Measurements from ENCODE around the gene SLC22A14. TPM values are rescaled to one million over a fixed set of nuclear protein-coding genes. Genes with fewer than 3 reads are reported as not detected.

Gene SLC22A14
- total RNA-seq, 1 donor from 2014 or later: not detected

DNA sequence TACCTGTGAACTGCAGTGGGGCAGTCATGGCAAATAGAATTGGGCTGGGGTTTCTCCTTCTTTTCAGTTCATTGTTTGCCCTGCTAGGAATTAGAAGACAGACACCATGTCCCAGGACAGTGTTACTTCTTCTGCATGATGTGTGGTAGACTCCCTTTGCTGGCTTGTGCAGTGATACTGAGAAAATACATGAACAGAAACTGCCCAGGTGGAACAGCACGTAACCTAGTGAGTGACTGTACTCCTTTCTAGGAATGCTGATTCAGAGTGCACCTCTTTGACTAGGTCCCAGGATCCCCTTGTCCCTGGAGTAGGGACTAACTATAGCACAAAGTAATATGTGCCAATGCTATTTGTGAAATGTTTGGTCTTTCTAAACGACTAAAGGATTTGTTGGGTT lies 27.2 kb upstream of the SLC22A14 start:
- H3K4me2 ChIP-seq: no peak overlapping the region
- H3K27ac ChIP-seq: no peak overlapping the region
- H3K4me1 Mint-ChIP-seq: peaks cover 3% of the 10 kb centered on the region
- peaks cover 13% of the 10 kb centered on the region for H3K36me3 Mint-ChIP-seq
- H3K9me3 ChIP-seq (ENCODE audit: low read depth): no peaks in the 10 kb centered on the region
- H3K36me3 ChIP-seq: peaks cover 2% of the 10 kb centered on the region
- H3K4me3 ChIP-seq: no peak overlapping the region
- no peak overlapping the region for H2AFZ ChIP-seq (replicated peaks)
- no peaks in the 10 kb centered on the region for H3K79me2 ChIP-seq (ENCODE audit: low read depth)
- no peak for TF ChIP-seq EZH2 (IDR thresholded peaks at IDR 0.05)
- TF ChIP-seq, protein P1, sequence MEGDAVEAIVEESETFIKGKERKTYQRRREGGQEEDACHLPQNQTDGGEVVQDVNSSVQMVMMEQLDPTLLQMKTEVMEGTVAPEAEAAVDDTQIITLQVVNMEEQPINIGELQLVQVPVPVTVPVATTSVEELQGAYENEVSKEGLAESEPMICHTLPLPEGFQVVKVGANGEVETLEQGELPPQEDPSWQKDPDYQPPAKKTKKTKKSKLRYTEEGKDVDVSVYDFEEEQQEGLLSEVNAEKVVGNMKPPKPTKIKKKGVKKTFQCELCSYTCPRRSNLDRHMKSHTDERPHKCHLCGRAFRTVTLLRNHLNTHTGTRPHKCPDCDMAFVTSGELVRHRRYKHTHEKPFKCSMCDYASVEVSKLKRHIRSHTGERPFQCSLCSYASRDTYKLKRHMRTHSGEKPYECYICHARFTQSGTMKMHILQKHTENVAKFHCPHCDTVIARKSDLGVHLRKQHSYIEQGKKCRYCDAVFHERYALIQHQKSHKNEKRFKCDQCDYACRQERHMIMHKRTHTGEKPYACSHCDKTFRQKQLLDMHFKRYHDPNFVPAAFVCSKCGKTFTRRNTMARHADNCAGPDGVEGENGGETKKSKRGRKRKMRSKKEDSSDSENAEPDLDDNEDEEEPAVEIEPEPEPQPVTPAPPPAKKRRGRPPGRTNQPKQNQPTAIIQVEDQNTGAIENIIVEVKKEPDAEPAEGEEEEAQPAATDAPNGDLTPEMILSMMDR (IDR thresholded peaks at IDR 0.05): no peak
- no peak for TF ChIP-seq EZH2phosphoT487 (IDR thresholded peaks at IDR 0.05)
- no peaks in the 10 kb centered on the region for H3K27me3 ChIP-seq
- no peaks in the 10 kb centered on the region for H3K4me1 ChIP-seq
- H3K9me3 Mint-ChIP-seq: no peaks in the 10 kb centered on the region
- H3K9ac ChIP-seq: no peak overlapping the region
- no peaks in the 10 kb centered on the region for H3F3A ChIP-seq (ENCODE audit: low read depth)
- H3K4me3 Mint-ChIP-seq: no peak overlapping the region
- no peaks in the 10 kb centered on the region for H3K27me3 Mint-ChIP-seq (ENCODE audit: insufficient read depth, low read depth)
- no peak for DNase-seq (ENCODE audit: low spot score)
- H3K27ac Mint-ChIP-seq: no peak overlapping the region
- peaks cover 4% of the 10 kb centered on the region for H4K20me1 ChIP-seq (ENCODE audit: low read depth)

DNA sequence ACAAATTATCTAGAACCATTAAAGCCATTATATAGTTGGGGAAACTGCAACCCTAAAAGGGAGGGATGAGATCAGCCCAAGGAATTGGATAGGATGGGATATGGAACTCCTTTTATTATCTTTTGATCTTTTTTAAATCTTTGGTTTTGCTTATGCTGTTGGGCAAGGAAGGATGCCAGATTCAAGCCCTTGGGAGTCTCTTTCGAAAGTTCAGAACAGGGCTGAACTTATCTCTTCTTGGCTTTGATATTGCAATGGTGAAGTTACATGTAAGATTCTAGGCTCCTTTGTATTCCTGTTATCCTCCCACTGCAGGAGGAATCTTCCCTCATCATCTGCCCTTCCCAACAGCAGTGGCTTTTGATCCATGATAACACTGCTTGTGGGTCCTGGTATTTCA lies 26.5 kb upstream of the SLC22A14 start:
- no peak for DNase-seq (ENCODE audit: low spot score)
- H3K4me1 Mint-ChIP-seq: peaks cover 3% of the 10 kb centered on the region
- TF ChIP-seq EZH2phosphoT487 (IDR thresholded peaks at IDR 0.05) (no peak), EZH2 (IDR thresholded peaks at IDR 0.05) (no peak)
- TF ChIP-seq, protein P1 (IDR thresholded peaks at IDR 0.05): no peak
- peaks cover 13% of the 10 kb centered on the region for H3K36me3 Mint-ChIP-seq
- Histone ChIP-seq H3F3A (ENCODE audit: low read depth) (no peaks in the 10 kb centered on the region), H3K4me3 (no peak overlapping the region), H3K9me3 (ENCODE audit: low read depth) (no peaks in the 10 kb centered on the region), H2AFZ (replicated peaks) (no peak overlapping the region), H3K4me1 (no peaks in the 10 kb centered on the region), H3K36me3 (no peaks in the 10 kb centered on the region), H3K27ac (no peak overlapping the region), H3K4me2 (no peak overlapping the region), H3K79me2 (ENCODE audit: low read depth) (no peaks in the 10 kb centered on the region), H4K20me1 (ENCODE audit: low read depth) (peaks cover 4% of the 10 kb centered on the region), H3K27me3 (no peaks in the 10 kb centered on the region), H3K9ac (no peak overlapping the region)
- no peak overlapping the region for H3K27ac Mint-ChIP-seq
- no peaks in the 10 kb centered on the region for H3K9me3 Mint-ChIP-seq
- H3K4me3 Mint-ChIP-seq: no peak overlapping the region
- H3K27me3 Mint-ChIP-seq (ENCODE audit: insufficient read depth, low read depth): no peaks in the 10 kb centered on the region

DNA sequence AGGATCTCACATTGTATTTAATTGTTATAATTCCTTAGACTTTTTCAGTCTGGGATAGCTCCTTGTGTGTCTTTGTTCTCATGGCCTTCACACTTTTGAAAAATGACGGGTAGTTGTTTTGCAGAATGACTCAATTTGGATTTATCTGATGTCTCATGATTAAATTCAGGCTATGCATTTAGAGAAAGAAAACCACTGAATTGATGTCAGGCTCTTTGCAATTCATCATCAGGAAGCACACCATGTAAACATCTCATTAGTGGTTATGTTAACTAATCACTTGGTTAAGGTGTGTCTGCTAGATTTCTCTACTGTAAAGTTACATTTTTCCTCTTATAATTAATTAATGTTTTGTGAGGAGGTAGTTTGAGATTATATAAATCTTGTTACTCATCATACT lies 24.5 kb upstream of the SLC22A14 start:
- DNase-seq (ENCODE audit: low spot score): no peak
- Histone ChIP-seq H3K9ac (no peak overlapping the region), H3F3A (ENCODE audit: low read depth) (no peaks in the 10 kb centered on the region), H3K79me2 (ENCODE audit: low read depth) (no peaks in the 10 kb centered on the region), H3K27ac (no peak overlapping the region), H3K9me3 (ENCODE audit: low read depth) (no peaks in the 10 kb centered on the region), H4K20me1 (ENCODE audit: low read depth) (peaks cover 4% of the 10 kb centered on the region), H3K36me3 (no peaks in the 10 kb centered on the region), H3K4me3 (no peak overlapping the region), H3K4me1 (no peaks in the 10 kb centered on the region), H3K4me2 (no peak overlapping the region), H3K27me3 (no peaks in the 10 kb centered on the region), H2AFZ (replicated peaks) (no peak overlapping the region)
- H3K27me3 Mint-ChIP-seq (ENCODE audit: insufficient read depth, low read depth): no peaks in the 10 kb centered on the region
- H3K36me3 Mint-ChIP-seq: peaks cover 7% of the 10 kb centered on the region
- no peak for TF ChIP-seq EZH2phosphoT487 (IDR thresholded peaks at IDR 0.05)
- TF ChIP-seq, protein P1 (IDR thresholded peaks at IDR 0.05): no peak
- no peak for TF ChIP-seq EZH2 (IDR thresholded peaks at IDR 0.05)
- H3K27ac Mint-ChIP-seq: no peak overlapping the region
- H3K4me3 Mint-ChIP-seq: no peak overlapping the region
- no peaks in the 10 kb centered on the region for H3K9me3 Mint-ChIP-seq
- no peaks in the 10 kb centered on the region for H3K4me1 Mint-ChIP-seq
